ENCODE results near the gene TAF11. TPM values are rescaled to one million over a fixed set of nuclear protein-coding genes. Genes with fewer than 3 reads are reported as not detected.

TAF11 gene
- total and polyA plus RNA-seq, 11 donors: 14.6 to 75.7 (median 21.8) TPM

DNA sequence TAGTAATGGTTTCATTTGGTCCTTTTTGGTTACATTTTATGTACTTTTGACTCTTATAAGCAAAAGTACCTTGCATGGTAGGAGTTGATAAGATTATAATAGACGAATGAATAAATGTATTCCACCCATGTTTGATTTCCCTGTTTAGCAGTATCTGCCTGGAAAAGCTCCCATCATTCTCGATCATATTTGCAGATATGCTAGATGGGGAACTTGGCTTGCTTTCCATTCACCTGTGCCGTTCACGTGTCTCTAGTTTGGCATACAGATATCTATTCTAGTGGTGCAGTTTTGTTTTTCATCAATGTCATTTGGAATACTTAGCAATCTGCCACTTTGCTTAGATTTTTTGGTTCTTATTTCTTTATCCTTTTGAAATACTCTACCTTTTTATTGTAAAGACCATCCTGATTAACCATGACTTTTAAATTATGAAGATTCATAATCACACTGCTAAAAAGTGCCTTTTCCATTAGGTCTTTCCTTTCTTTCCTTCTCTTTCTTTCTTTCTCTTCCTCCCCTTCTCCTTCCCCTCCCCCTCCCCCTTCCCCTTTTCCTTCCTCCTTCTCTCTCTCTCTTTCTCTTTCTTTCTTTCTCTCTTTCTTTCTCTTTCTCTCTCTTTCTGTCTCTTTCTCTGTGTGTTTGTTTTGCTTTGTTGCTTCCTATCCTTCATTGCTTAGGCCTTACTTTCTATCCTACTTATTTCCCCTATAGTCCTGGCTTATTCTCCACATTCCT is 41.6 kb upstream of the TAF11 start:
- DNase-seq (no peak), ATAC-seq (no peak)
- intact Hi-C loops (cut with DNase I): no loop called here
- H3K36me3 ChIP-seq: no peaks in the 10 kb centered on the region
- H3K4me3 ChIP-seq: no peak overlapping the region
- no peaks in the 10 kb centered on the region for H3K27me3 ChIP-seq
- no peaks in the 10 kb centered on the region for H3K9me3 ChIP-seq
- 41 to 59% (median 48%) methylated on average over 4 of the region's 4 CpGs for WGBS, 4 donors
- TF ChIP-seq, protein P1, sequence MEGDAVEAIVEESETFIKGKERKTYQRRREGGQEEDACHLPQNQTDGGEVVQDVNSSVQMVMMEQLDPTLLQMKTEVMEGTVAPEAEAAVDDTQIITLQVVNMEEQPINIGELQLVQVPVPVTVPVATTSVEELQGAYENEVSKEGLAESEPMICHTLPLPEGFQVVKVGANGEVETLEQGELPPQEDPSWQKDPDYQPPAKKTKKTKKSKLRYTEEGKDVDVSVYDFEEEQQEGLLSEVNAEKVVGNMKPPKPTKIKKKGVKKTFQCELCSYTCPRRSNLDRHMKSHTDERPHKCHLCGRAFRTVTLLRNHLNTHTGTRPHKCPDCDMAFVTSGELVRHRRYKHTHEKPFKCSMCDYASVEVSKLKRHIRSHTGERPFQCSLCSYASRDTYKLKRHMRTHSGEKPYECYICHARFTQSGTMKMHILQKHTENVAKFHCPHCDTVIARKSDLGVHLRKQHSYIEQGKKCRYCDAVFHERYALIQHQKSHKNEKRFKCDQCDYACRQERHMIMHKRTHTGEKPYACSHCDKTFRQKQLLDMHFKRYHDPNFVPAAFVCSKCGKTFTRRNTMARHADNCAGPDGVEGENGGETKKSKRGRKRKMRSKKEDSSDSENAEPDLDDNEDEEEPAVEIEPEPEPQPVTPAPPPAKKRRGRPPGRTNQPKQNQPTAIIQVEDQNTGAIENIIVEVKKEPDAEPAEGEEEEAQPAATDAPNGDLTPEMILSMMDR (IDR thresholded peaks at IDR 0.05): no peak
- TF ChIP-seq POLR2A (IDR thresholded peaks at IDR 0.05): no peak
- H3K4me1 ChIP-seq: peaks cover 0 to 32% (median 19%) of the 10 kb centered on the region in 12 donors
- H3K27ac ChIP-seq: no peak overlapping the region

DNA sequence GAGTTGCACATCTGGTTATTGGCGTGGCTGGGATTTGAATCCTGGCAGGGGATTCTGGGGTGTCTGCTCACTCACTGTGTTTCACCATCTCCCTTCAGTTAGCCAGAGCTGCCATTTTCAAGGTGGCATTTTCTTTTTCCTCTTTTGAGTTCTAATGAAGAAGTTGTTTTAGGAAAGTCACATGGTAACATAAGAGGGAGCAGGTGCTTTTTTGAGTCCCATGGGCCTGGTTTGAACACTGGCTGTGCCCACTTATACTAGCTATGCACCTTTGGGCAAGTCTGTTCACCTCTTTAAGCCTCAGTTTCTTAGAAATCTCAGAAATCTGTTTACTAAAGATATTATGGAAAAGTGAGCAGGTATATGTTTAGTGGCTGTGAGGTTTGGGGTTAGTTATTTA is 40.9 kb upstream of the TAF11 start:
- TF ChIP-seq POLR2A (IDR thresholded peaks at IDR 0.05): no peak
- TF ChIP-seq, protein P1 (IDR thresholded peaks at IDR 0.05): no peak
- no peaks in the 10 kb centered on the region for H3K27me3 ChIP-seq
- peaks cover 0 to 25% (median 15%) of the 10 kb centered on the region in 12 donors for H3K4me1 ChIP-seq
- DNase-seq (no peak), ATAC-seq (no peak)
- intact Hi-C loops (cut with DNase I): no loop called here
- H3K9me3 ChIP-seq: no peaks in the 10 kb centered on the region
- no peak overlapping the region for H3K4me3 ChIP-seq
- 76 to 88% (median 81%) methylated on average over 1 of the region's 1 CpG for WGBS, 4 donors
- H3K36me3 ChIP-seq: no peaks in the 10 kb centered on the region
- H3K27ac ChIP-seq: no peak overlapping the region

DNA sequence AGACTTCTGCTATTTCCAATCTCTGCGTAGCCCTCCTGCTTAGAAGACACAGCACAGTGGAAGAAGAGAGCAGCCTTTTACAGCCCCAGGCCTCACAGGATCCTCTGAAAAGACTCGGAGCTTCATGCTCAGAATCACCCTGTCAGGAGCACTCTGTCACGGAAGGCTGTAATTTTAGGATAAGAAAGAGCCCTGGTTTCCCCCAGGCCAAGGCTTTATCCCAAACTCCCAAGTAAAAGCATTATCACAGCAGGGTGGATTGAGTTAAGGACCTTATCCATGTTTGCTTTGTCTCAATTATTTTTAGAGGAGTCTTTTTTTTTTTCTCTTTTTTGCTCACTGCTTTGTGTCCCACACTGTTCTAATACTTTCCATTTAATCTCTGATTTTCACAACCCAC is 40.4 kb upstream of the TAF11 start:
- H3K4me1 ChIP-seq: peaks cover 0 to 25% (median 15%) of the 10 kb centered on the region in 12 donors
- H3K9me3 ChIP-seq: no peaks in the 10 kb centered on the region
- H3K27me3 ChIP-seq: no peaks in the 10 kb centered on the region
- no peaks in the 10 kb centered on the region for H3K36me3 ChIP-seq
- intact Hi-C loops (cut with DNase I): no loop called here
- H3K4me3 ChIP-seq: no peak overlapping the region
- ATAC-seq (no peak), DNase-seq (no peak)
- 63 to 74% (median 70%) methylated on average over 3 of the region's 3 CpGs for WGBS, 4 donors
- peak overlapping the region in 1 of 12 donors; percentile 7 for H3K27ac ChIP-seq
- TF ChIP-seq, protein P1 (IDR thresholded peaks at IDR 0.05): no peak
- TF ChIP-seq POLR2A (IDR thresholded peaks at IDR 0.05): no peak

DNA sequence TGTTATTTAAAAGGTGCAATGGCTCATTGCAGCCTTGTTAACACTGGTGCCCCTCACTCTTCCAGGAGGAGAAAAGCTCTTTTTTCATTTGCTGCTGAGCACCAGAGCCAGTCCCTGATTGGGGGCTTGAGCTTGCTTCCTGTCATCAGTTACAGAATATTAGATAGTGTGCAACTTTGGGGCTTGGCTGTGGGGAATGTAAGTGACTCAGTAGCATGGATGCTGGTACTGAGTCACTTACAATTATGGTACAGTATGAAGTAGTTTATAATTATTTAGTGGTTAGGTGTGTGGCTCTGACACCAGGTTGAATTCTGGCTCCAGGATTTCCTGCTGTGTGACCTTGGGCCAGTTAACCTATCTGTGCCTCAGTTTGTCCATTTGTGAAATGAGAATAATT is 38.8 kb upstream of the TAF11 start:
- H3K4me3 ChIP-seq: no peak overlapping the region
- DNase-seq (no peak), ATAC-seq (no peak)
- H3K36me3 ChIP-seq: no peaks in the 10 kb centered on the region
- intact Hi-C loops (cut with DNase I): no loop called here
- H3K9me3 ChIP-seq: no peaks in the 10 kb centered on the region
- no peaks in the 10 kb centered on the region for H3K27me3 ChIP-seq
- no peak overlapping the region for H3K27ac ChIP-seq
- peaks cover 0 to 25% (median 15%) of the 10 kb centered on the region in 12 donors for H3K4me1 ChIP-seq
- TF ChIP-seq POLR2A (IDR thresholded peaks at IDR 0.05): no peak
- TF ChIP-seq, protein P1 (IDR thresholded peaks at IDR 0.05): no peak

Measured in heart left ventricle (tissue), 16 donors.